ENCODE results near the gene LRP1B.

- TF ChIP-seq CTCF (IDR thresholded peaks at IDR 0.05; ENCODE audit: low read depth, low read length, poor library complexity, severe bottlenecking) (no peak), EZH2phosphoT487 (IDR thresholded peaks at IDR 0.05; ENCODE audit: borderline replicate concordance, low read length) (no peak)
These were observed 1842.6 kb downstream of the LRP1B start for GRCh38 chr2:140288213-140288612.
